ENCODE measurements around the gene LYST.

- TF ChIP-seq EZH2 (IDR thresholded peaks at IDR 0.05; ENCODE audit: borderline replicate concordance, insufficient read depth, low read length, poor library complexity, severe bottlenecking) (no peak), POLR2AphosphoS5 (IDR thresholded peaks at IDR 0.05) (no peak), RAD21 (conservative IDR thresholded peaks at IDR 0.05) (no peak), EP300 (conservative IDR thresholded peaks at IDR 0.05; ENCODE audit: poor library complexity, severe bottlenecking) (no peak), TAF1 (IDR thresholded peaks at IDR 0.05; ENCODE audit: low read depth) (no peak), MXI1 (conservative IDR thresholded peaks at IDR 0.05; ENCODE audit: poor library complexity, severe bottlenecking) (no peak)
- TF ChIP-seq, protein P1, sequence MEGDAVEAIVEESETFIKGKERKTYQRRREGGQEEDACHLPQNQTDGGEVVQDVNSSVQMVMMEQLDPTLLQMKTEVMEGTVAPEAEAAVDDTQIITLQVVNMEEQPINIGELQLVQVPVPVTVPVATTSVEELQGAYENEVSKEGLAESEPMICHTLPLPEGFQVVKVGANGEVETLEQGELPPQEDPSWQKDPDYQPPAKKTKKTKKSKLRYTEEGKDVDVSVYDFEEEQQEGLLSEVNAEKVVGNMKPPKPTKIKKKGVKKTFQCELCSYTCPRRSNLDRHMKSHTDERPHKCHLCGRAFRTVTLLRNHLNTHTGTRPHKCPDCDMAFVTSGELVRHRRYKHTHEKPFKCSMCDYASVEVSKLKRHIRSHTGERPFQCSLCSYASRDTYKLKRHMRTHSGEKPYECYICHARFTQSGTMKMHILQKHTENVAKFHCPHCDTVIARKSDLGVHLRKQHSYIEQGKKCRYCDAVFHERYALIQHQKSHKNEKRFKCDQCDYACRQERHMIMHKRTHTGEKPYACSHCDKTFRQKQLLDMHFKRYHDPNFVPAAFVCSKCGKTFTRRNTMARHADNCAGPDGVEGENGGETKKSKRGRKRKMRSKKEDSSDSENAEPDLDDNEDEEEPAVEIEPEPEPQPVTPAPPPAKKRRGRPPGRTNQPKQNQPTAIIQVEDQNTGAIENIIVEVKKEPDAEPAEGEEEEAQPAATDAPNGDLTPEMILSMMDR (IDR thresholded peaks at IDR 0.05; ENCODE audit: poor library complexity, severe bottlenecking) = no peak
- TF ChIP-seq, protein P2, sequence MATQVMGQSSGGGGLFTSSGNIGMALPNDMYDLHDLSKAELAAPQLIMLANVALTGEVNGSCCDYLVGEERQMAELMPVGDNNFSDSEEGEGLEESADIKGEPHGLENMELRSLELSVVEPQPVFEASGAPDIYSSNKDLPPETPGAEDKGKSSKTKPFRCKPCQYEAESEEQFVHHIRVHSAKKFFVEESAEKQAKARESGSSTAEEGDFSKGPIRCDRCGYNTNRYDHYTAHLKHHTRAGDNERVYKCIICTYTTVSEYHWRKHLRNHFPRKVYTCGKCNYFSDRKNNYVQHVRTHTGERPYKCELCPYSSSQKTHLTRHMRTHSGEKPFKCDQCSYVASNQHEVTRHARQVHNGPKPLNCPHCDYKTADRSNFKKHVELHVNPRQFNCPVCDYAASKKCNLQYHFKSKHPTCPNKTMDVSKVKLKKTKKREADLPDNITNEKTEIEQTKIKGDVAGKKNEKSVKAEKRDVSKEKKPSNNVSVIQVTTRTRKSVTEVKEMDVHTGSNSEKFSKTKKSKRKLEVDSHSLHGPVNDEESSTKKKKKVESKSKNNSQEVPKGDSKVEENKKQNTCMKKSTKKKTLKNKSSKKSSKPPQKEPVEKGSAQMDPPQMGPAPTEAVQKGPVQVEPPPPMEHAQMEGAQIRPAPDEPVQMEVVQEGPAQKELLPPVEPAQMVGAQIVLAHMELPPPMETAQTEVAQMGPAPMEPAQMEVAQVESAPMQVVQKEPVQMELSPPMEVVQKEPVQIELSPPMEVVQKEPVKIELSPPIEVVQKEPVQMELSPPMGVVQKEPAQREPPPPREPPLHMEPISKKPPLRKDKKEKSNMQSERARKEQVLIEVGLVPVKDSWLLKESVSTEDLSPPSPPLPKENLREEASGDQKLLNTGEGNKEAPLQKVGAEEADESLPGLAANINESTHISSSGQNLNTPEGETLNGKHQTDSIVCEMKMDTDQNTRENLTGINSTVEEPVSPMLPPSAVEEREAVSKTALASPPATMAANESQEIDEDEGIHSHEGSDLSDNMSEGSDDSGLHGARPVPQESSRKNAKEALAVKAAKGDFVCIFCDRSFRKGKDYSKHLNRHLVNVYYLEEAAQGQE (IDR thresholded peaks at IDR 0.05; ENCODE audit: borderline replicate concordance) = no peak
These were observed 75.1 kb downstream of the LYST start for GRCh38 chr1:235791532-235792060.

Data from neural cell (in vitro differentiated cells).